ENCODE data around the gene WDR7.

Gene WDR7

GRCh38 chr18:56952026-56952425 lies 300.9 kb downstream of the WDR7 start:
- DNase-seq, result no peak

GRCh38 chr18:56953428-56954198 lies 302.5 kb downstream of the WDR7 start:
- no peak for DNase-seq

GRCh38 chr18:56955490-56955889 lies 304.3 kb downstream of the WDR7 start:
- no peak for DNase-seq

GRCh38 chr18:56959120-56959519 lies 308.0 kb downstream of the WDR7 start:
- DNase-seq, result no peak

- DNase-seq, result no peak
These were observed 311.2 kb downstream of the WDR7 start for GRCh38 chr18:56962322-56962721.

GRCh38 chr18:56967035-56967434 lies 315.9 kb downstream of the WDR7 start:
- DNase-seq, result no peak

- DNase-seq, result no peak
These were observed 322.3 kb downstream of the WDR7 start for GRCh38 chr18:56973487-56973886.

GRCh38 chr18:56974141-56974540 lies 323.0 kb downstream of the WDR7 start:
- no peak for DNase-seq

GRCh38 chr18:56975276-56975675 lies 324.1 kb downstream of the WDR7 start:
- no peak for DNase-seq

GRCh38 chr18:56977309-56977708 lies 326.1 kb downstream of the WDR7 start:
- DNase-seq, result no peak

- no peak for DNase-seq
These were observed 326.6 kb downstream of the WDR7 start for GRCh38 chr18:56977771-56978170.

- no peak for DNase-seq
These were observed 329.0 kb downstream of the WDR7 start for GRCh38 chr18:56980151-56980550.

GRCh38 chr18:56982766-56983165 lies 331.6 kb downstream of the WDR7 start:
- DNase-seq, result peak; percentile 52 to 56

- no peak for DNase-seq
These were observed 332.3 kb downstream of the WDR7 start for GRCh38 chr18:56983275-56983992.

- DNase-seq, result no peak
These were observed 333.6 kb downstream of the WDR7 start for GRCh38 chr18:56984731-56985130.

- DNase-seq, result no peak
These were observed 335.7 kb downstream of the WDR7 start for GRCh38 chr18:56986829-56987228.

GRCh38 chr18:56987236-56987635 lies 336.1 kb downstream of the WDR7 start:
- no peak for DNase-seq

- no peak for DNase-seq
These were observed 336.9 kb downstream of the WDR7 start for GRCh38 chr18:56988022-56988421.

- DNase-seq, result no peak
These were observed 339.5 kb downstream of the WDR7 start for GRCh38 chr18:56990678-56991077.

- DNase-seq, result no peak
These were observed 341.6 kb downstream of the WDR7 start for GRCh38 chr18:56992777-56993176.

GRCh38 chr18:56995579-56996188 lies 344.5 kb downstream of the WDR7 start:
- no peak for DNase-seq

- DNase-seq, result no peak
These were observed 346.0 kb downstream of the WDR7 start for GRCh38 chr18:56997200-56997599.

- no peak for DNase-seq
These were observed 348.7 kb downstream of the WDR7 start for GRCh38 chr18:56999823-57000222.

- DNase-seq, result no peak
These were observed 351.5 kb downstream of the WDR7 start for GRCh38 chr18:57002627-57003026.

Data from AML-193 (cell line).